Neuronal stem cell (in vitro differentiated cells): ENCODE data around the gene ANKFY1.

Experiments
- DNase-seq: peaks from one replicate; pipeline ENCODE4 v3.0.0-alpha.2; 2013; ENCODE audit warnings: low spot score
- H2AFZ ChIP-seq: one replicate; pipeline ENCODE4 v1.6.1; 2013; ENCODE audit warnings: mild to moderate bottlenecking, low read length, inconsistent platforms
- H2AK5ac ChIP-seq: 2 replicates; pipeline ENCODE4 v1.6.1; 2013; ENCODE audit warnings: low read depth, mild to moderate bottlenecking, inconsistent platforms, low read length, moderate library complexity, mixed read lengths
- H2BK120ac ChIP-seq: 2 replicates; pipeline ENCODE4 v1.6.1; 2013; ENCODE audit warnings: low read depth, mild to moderate bottlenecking, inconsistent platforms, low read length, moderate library complexity, mixed read lengths
- H2BK12ac ChIP-seq: one replicate; pipeline ENCODE4 v1.6.1; 2013; ENCODE audit warnings: low read length, inconsistent platforms
- H2BK15ac ChIP-seq: 2 replicates; pipeline ENCODE4 v1.6.1; 2013; ENCODE audit warnings: mild to moderate bottlenecking, low read length, inconsistent platforms, mixed read lengths
- H2BK5ac ChIP-seq: one replicate; pipeline ENCODE4 v1.6.1; 2013; ENCODE audit warnings: inconsistent platforms, mild to moderate bottlenecking, low read length, moderate library complexity
- H3K14ac ChIP-seq: one replicate; pipeline ENCODE4 v1.6.1; 2013; ENCODE audit warnings: low read length, inconsistent platforms
- H3K18ac ChIP-seq: 2 replicates; pipeline ENCODE4 v1.6.1; 2013; ENCODE audit warnings: low read length, inconsistent platforms
- H3K23ac ChIP-seq: 2 replicates; pipeline ENCODE4 v1.6.1; 2013; ENCODE audit warnings: low read depth, mild to moderate bottlenecking, mixed read lengths, low read length, inconsistent platforms; ENCODE audit not compliant: poor library complexity
- H3K27ac ChIP-seq: replicated peaks from 3 replicates; pipeline ENCODE4 v1.5.1; 2013; ENCODE audit warnings: low read length, inconsistent platforms
- H3K27me3 ChIP-seq, 3 experiments: 2 replicates each; pipeline ENCODE4 v1.6.1; 2013; ENCODE audit warnings: low read length in 3 of 3, mild to moderate bottlenecking in 2 of 3, inconsistent platforms in 1 of 3, low read depth in 1 of 3, mixed read lengths in 1 of 3, moderate library complexity in 1 of 3; ENCODE audit not compliant: control insufficient read depth in 3 of 3, insufficient read depth in 3 of 3
- H3K36me3 ChIP-seq, 2 donors: replicated peaks in 1 of 2; 2 replicates each; pipeline ENCODE4 v1.6.1; 2013; ENCODE audit warnings: low read length in 2 of 2; ENCODE audit not compliant: control insufficient read depth in 2 of 2, insufficient read depth in 2 of 2
- H3K4ac ChIP-seq: 2 replicates; pipeline ENCODE4 v1.6.1; 2013; ENCODE audit warnings: inconsistent platforms, mild to moderate bottlenecking, low read length, moderate library complexity
- H3K4me1 ChIP-seq, 2 donors: 1 replicate in 1 of 2; 2 replicates in 1 of 2; pipeline ENCODE4 v1.6.1; 2013; ENCODE audit warnings: low read length in 2 of 2, low read depth in 1 of 2; ENCODE audit not compliant: control insufficient read depth in 2 of 2, insufficient read depth in 1 of 2
- H3K4me2 ChIP-seq: one replicate; pipeline ENCODE4 v1.6.1; 2013; ENCODE audit warnings: mild to moderate bottlenecking, low read length, inconsistent platforms; ENCODE audit not compliant: insufficient read depth, poor library complexity, severe bottlenecking
- H3K4me3 ChIP-seq, 2 donors: 2 replicates each; pipeline ENCODE4 v1.5.1; 2013; ENCODE audit warnings: low read length in 2 of 2, mild to moderate bottlenecking in 2 of 2, inconsistent platforms in 1 of 2, moderate library complexity in 1 of 2
- H3K79me1 ChIP-seq: one replicate; pipeline ENCODE4 v1.6.1; 2013; ENCODE audit warnings: low read depth, mild to moderate bottlenecking, inconsistent platforms, low read length, moderate library complexity
- H3K9ac ChIP-seq: one replicate; pipeline ENCODE4 v1.6.1; 2013; ENCODE audit warnings: mild to moderate bottlenecking, low read depth, low read length, inconsistent platforms; ENCODE audit not compliant: poor library complexity
- H3K9me3 ChIP-seq, 2 donors: replicated peaks in 1 of 2; 2 replicates each; pipeline versions ENCODE3 to v1.6.1; 2013; ENCODE audit warnings: low read length in 2 of 2, mild to moderate bottlenecking in 2 of 2, inconsistent platforms in 1 of 2, low read depth in 1 of 2, mixed read lengths in 1 of 2, moderate library complexity in 1 of 2; ENCODE audit not compliant: control insufficient read depth in 2 of 2, insufficient read depth in 1 of 2
- H4K8ac ChIP-seq: one replicate; pipeline ENCODE4 v1.6.1; 2013; ENCODE audit warnings: low read depth, mild to moderate bottlenecking, inconsistent platforms, low read length, moderate library complexity
- H4K91ac ChIP-seq: one replicate; pipeline ENCODE4 v1.6.1; 2013; ENCODE audit warnings: low read length, low read depth, mild to moderate bottlenecking, inconsistent platforms; ENCODE audit not compliant: poor library complexity
- whole genome bisulfite sequencing, 2 donors: extraction: QIAGEN DNeasy Blood & Tissue Kit; methylation state at CpG; one replicate each; pipeline ENCODE4 v1.1.7; 2013; ENCODE audit warnings: missing lambda C conversion rate in 2 of 2, mixed read lengths in 1 of 2; ENCODE audit not compliant: insufficient read length in 2 of 2, insufficient replicate concordance in 1 of 2; ENCODE audit errors: extremely low coverage in 2 of 2; 5-methylcytosine and 5-hydroxymethylcytosine counted together

The ANKFY1 gene

GRCh38 chr17:4160294-4160859 is 103.4 kb downstream of the ANKFY1 start:
- H3K4me3 ChIP-seq, result no peak overlapping the region
- H3K9ac ChIP-seq, result no peak overlapping the region
- no peak overlapping the region for H4K8ac ChIP-seq
- no peak overlapping the region for H2BK120ac ChIP-seq
- peaks cover 0 to 6% of the 10 kb centered on the region in 2 donors for H3K4me1 ChIP-seq
- H3K79me1 ChIP-seq, result no peaks in the 10 kb centered on the region
- peaks cover 4 to 46% of the 10 kb centered on the region in 2 donors for H3K36me3 ChIP-seq
- no peak overlapping the region for H3K4ac ChIP-seq
- no peak overlapping the region for H2BK5ac ChIP-seq
- H2AK5ac ChIP-seq, result no peak overlapping the region
- no peak overlapping the region for H3K18ac ChIP-seq
- no peak overlapping the region for H3K14ac ChIP-seq
- H3K23ac ChIP-seq, result no peak overlapping the region
- no peak for DNase-seq
- no peak overlapping the region for H2BK15ac ChIP-seq
- no peaks in the 10 kb centered on the region for H3K9me3 ChIP-seq
- WGBS, 2 donors, result no CpG with 5 or more reads among the region's 19 CpGs
- no peak overlapping the region for H4K91ac ChIP-seq
- H3K4me2 ChIP-seq, result no peak overlapping the region
- no peak overlapping the region for H2AFZ ChIP-seq
- no peak overlapping the region for H2BK12ac ChIP-seq
- H3K27me3 ChIP-seq, result no peaks in the 10 kb centered on the region
- H3K27ac ChIP-seq, result no peak overlapping the region

DNA sequence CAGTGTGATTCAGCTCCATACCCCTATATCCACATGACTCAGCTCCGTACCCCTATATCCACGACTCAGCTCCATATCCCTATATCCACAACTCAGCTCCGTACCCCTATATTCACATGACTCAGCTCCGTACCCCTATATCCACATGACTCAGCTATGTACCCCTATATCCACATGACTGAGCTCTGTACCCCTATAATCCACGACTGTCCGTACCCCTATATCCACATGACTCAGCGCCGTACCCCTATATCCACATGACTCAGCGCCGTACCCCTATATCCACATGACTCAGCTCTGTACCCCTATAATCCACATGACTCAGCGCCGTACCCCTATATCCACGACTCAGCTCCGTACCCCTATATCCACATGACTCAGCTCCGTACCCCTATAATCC is 104.0 kb downstream of the ANKFY1 start:
- no CpG with 5 or more reads among the region's 15 CpGs for WGBS, 2 donors
- H3K4ac ChIP-seq, result no peak overlapping the region
- no peaks in the 10 kb centered on the region for H3K27me3 ChIP-seq
- H2BK15ac ChIP-seq, result no peak overlapping the region
- H3K9me3 ChIP-seq, result no peaks in the 10 kb centered on the region
- no peak overlapping the region for H2BK5ac ChIP-seq
- no peak overlapping the region for H2BK120ac ChIP-seq
- H3K36me3 ChIP-seq, result peaks cover 2 to 45% of the 10 kb centered on the region in 2 donors
- no peak overlapping the region for H3K27ac ChIP-seq
- no peak overlapping the region for H4K8ac ChIP-seq
- no peaks in the 10 kb centered on the region for H3K79me1 ChIP-seq
- no peak overlapping the region for H3K14ac ChIP-seq
- no peak overlapping the region for H2BK12ac ChIP-seq
- peaks cover 0 to 6% of the 10 kb centered on the region in 2 donors for H3K4me1 ChIP-seq
- H2AK5ac ChIP-seq, result no peak overlapping the region
- H3K9ac ChIP-seq, result no peak overlapping the region
- no peak overlapping the region for H3K4me2 ChIP-seq
- H3K4me3 ChIP-seq, result no peak overlapping the region
- no peak overlapping the region for H3K18ac ChIP-seq
- H4K91ac ChIP-seq, result no peak overlapping the region
- H3K23ac ChIP-seq, result no peak overlapping the region
- H2AFZ ChIP-seq, result no peak overlapping the region
- no peak for DNase-seq

DNA sequence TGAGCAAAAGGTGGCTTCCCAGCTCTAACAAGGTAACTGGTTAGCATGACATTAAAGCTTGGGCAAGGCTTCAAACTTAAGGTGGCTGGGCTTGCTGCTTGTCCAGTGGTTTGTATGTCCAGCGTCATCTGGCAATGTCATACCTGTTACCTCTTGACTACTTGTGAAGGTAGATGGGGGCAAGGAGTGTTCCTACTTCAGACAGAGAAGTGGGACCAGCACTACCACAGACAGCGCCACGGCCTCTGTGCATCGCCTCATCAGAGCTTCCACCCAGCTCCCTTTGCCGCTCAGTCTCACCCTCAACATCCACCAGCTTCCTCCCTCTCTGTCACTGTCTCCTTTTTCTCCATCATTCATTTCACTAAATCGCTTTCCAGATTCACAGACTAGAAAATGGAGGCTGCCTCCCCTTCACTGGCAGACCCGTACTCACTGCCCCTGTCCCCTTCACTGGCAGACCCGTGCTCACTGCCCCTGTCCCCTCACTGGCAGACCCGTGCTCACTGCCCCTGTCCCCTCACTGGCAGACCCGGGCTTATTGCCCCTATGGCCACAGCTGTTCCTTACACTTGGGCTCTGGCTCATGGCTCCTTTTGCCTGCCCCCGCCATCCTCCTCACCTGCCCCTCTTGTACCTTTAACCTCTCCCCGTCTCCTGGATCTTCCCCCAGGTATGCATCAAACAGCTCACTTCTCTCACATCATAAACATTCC is 106.0 kb downstream of the ANKFY1 start:
- no peak for DNase-seq
- Histone ChIP-seq H3K4me2 (no peak overlapping the region), H3K18ac (no peak overlapping the region), H3K14ac (no peak overlapping the region), H2BK120ac (no peak overlapping the region), H3K27ac (no peak overlapping the region), H2BK15ac (no peak overlapping the region), H3K9ac (no peak overlapping the region), H3K36me3 (peaks cover 0 to 36% of the 10 kb centered on the region in 2 donors), H3K79me1 (no peaks in the 10 kb centered on the region), H3K4me1 (peaks cover 0 to 6% of the 10 kb centered on the region in 2 donors), H3K4me3 (no peak overlapping the region), H2AK5ac (no peak overlapping the region), H3K27me3 (no peaks in the 10 kb centered on the region), H4K8ac (no peak overlapping the region), H3K23ac (no peak overlapping the region), H4K91ac (no peak overlapping the region), H2BK5ac (no peak overlapping the region), H3K9me3 (no peaks in the 10 kb centered on the region), H2AFZ (no peak overlapping the region), H2BK12ac (no peak overlapping the region), H3K4ac (no peak overlapping the region)
- no CpG with 5 or more reads among the region's 12 CpGs for WGBS, 2 donors

- no peak overlapping the region for H4K91ac ChIP-seq
- peak overlapping the region; percentile 28 for H3K4ac ChIP-seq
- H3K27me3 ChIP-seq, result no peaks in the 10 kb centered on the region
- H2BK12ac ChIP-seq, result no peak overlapping the region
- no peak overlapping the region for H2AK5ac ChIP-seq
- peaks cover 0 to 36% of the 10 kb centered on the region in 2 donors for H3K36me3 ChIP-seq
- H2AFZ ChIP-seq, result no peak overlapping the region
- H4K8ac ChIP-seq, result no peak overlapping the region
- WGBS, 2 donors, result no CpG with 5 or more reads among the region's 16 CpGs
- no peak overlapping the region for H3K27ac ChIP-seq
- no peak overlapping the region for H3K4me3 ChIP-seq
- H2BK5ac ChIP-seq, result no peak overlapping the region
- no peak overlapping the region for H2BK120ac ChIP-seq
- H3K23ac ChIP-seq, result no peak overlapping the region
- no peak overlapping the region for H3K9ac ChIP-seq
- no peak overlapping the region for H2BK15ac ChIP-seq
- H3K18ac ChIP-seq, result no peak overlapping the region
- no peaks in the 10 kb centered on the region for H3K79me1 ChIP-seq
- H3K4me2 ChIP-seq, result no peak overlapping the region
- peaks cover 0 to 6% of the 10 kb centered on the region in 2 donors for H3K4me1 ChIP-seq
- no peak overlapping the region for H3K14ac ChIP-seq
- H3K9me3 ChIP-seq, result no peaks in the 10 kb centered on the region
- DNase-seq, result no peak
Measured at GRCh38 chr17:4156750-4157381, 106.9 kb downstream of the ANKFY1 start.
